Body of pancreas (tissue), 4 donors: Measurements from ENCODE around the gene ALDH3B2. TPM values are rescaled to one million over a fixed set of nuclear protein-coding genes. Genes with fewer than 3 reads are reported as not detected.

ENCODE experiments used
- ATAC-seq: fragments of 150-250 bp; one replicate; pipeline ENCODE4 v1.9.1; 2016
- DNase-seq, 4 donors: peaks; one replicate each; pipeline ENCODE4 v3.0.0-alpha.2; 2019
- H3K27ac ChIP-seq, 4 donors: fragments of 200-600 bp; sonication (generic); 1 replicate in 3 of 4; 2 replicates in 1 of 4; pipeline versions ENCODE4 v1.5.1 to v1.6.1; 2016 to 2019; ENCODE audit warnings: mild to moderate bottlenecking in 1 of 4, mixed read lengths in 1 of 4, moderate library complexity in 1 of 4
- H3K27me3 ChIP-seq, 2 donors: fragments of 200-600 bp; sonication (generic); one replicate each; pipeline ENCODE4 v1.6.0; 2016; ENCODE audit warnings: mild to moderate bottlenecking in 1 of 2
- H3K36me3 ChIP-seq, 2 donors: fragments of 200-600 bp; sonication (generic); replicated peaks in 1 of 2; 2 replicates each; pipeline ENCODE4 v1.5.1; 2016; ENCODE audit warnings: low read depth in 2 of 2; ENCODE audit not compliant: insufficient read depth in 1 of 2
- H3K4me1 ChIP-seq: fragments of 200-600 bp; sonication (generic); one replicate; pipeline ENCODE4 v1.6.0; 2016
- H3K4me3 ChIP-seq, 2 donors: fragments of 200-600 bp; sonication (generic); 1 replicate in 1 of 2; 2 replicates in 1 of 2; pipeline ENCODE4 v1.5.1; 2016 to 2019
- H3K9me3 ChIP-seq, 3 donors: fragments of 200-600 bp; sonication (generic); 1 replicate in 2 of 3; 2 replicates in 1 of 3; pipeline ENCODE4 v1.5.1; 2016
- CTCF ChIP-seq, 7 experiments: fragments of 450-650 bp in 4 of 7; fragments of 200-600 bp in 3 of 7; sonication (generic) in 3 of 7; IDR thresholded peaks; one replicate each; pipeline ENCODE4 v1.5.1; 2016 to 2019; ENCODE audit warnings: antibody characterized with exemption in 7 of 7
- POLR2A ChIP-seq, 3 donors: fragments of 450-650 bp; IDR thresholded peaks; one replicate each; pipeline ENCODE4 v1.6.1; 2016; ENCODE audit warnings: antibody characterized with exemption in 3 of 3, mild to moderate bottlenecking in 2 of 3
- WGBS, 2 donors: methylation state at CpG; one replicate each; pipeline ENCODE4 v1.1.5; 2017; 5-methylcytosine and 5-hydroxymethylcytosine counted together
- intact Hi-C: fragments of 100-400 bp; cut with DNase I; formaldehyde crosslinking; loops from one replicate; pipeline ENCODE4 v1.15.1; 2023
- total RNA-seq, 2 donors: library from RNA; depleted of rRNA; stranded (reverse); fragments of >200 nt; gene quantifications; one replicate each; pipeline ENCODE4 v1.1.0, GENCODE V29; 2016

Gene ALDH3B2
- total RNA-seq, 2 donors from 2014 or later: not detected

- Histone ChIP-seq H3K4me1 (peaks cover 67% of the 10 kb centered on the region), H3K27ac (peak overlapping the region; percentile 71 to 83 (median 80)), H3K27me3 (no peaks in the 10 kb centered on the region), H3K4me3 (no peak overlapping the region), H3K36me3 (no peaks in the 10 kb centered on the region), H3K9me3 (no peaks in the 10 kb centered on the region)
- intact Hi-C loops: no loop called here
- ATAC-seq: no peak
- TF ChIP-seq CTCF (IDR thresholded peaks at IDR 0.05): no peak
- DNase-seq: peak in 1 of 4 donors; percentile 10
- WGBS, 2 donors: 60 to 80% methylated on average over 13 to 15 of the region's 15 CpGs
Measured at GRCh38 chr11:67647471-67647870, 27.0 kb downstream of the ALDH3B2 start.

- peak; percentile 72 to 79 (median 76) for DNase-seq
- peaks cover 64% of the 10 kb centered on the region for H3K4me1 ChIP-seq
- H3K27ac ChIP-seq: peak overlapping the region; percentile 71 to 83 (median 80)
- H3K4me3 ChIP-seq: no peak overlapping the region
- peak in 3 of 7 experiments; percentile 23 to 33 (median 31) for TF ChIP-seq CTCF (IDR thresholded peaks at IDR 0.05)
- peak in 2 of 3 donors; percentile 18 to 37 for TF ChIP-seq POLR2A (IDR thresholded peaks at IDR 0.05)
- H3K36me3 ChIP-seq: no peaks in the 10 kb centered on the region
- intact Hi-C loops: no loop called here
- peak; percentile 53 for ATAC-seq
- no peaks in the 10 kb centered on the region for H3K9me3 ChIP-seq
- 38 to 50% methylated on average over 5 to 24 of the region's 24 CpGs for WGBS, 2 donors
- H3K27me3 ChIP-seq: no peaks in the 10 kb centered on the region
Measured at GRCh38 chr11:67646535-67647336, 27.7 kb downstream of the ALDH3B2 start.

- DNase-seq: peak; percentile 81 to 86 (median 84)
- H3K27me3 ChIP-seq: no peaks in the 10 kb centered on the region
- TF ChIP-seq POLR2A (IDR thresholded peaks at IDR 0.05) (no peak), CTCF (IDR thresholded peaks at IDR 0.05) (peak; percentile 21 to 55 (median 41))
- H3K4me3 ChIP-seq: no peak overlapping the region
- H3K4me1 ChIP-seq: peaks cover 57% of the 10 kb centered on the region
- H3K36me3 ChIP-seq: no peaks in the 10 kb centered on the region
- intact Hi-C loops: no loop called here
- peak overlapping the region; percentile 71 to 83 (median 80) for H3K27ac ChIP-seq
- WGBS, 2 donors: 40 to 50% methylated on average over 11 to 24 of the region's 24 CpGs
- no peaks in the 10 kb centered on the region for H3K9me3 ChIP-seq
- ATAC-seq: peak; percentile 64
Measured at GRCh38 chr11:67645521-67646461, 28.6 kb downstream of the ALDH3B2 start.

- H3K36me3 ChIP-seq: no peaks in the 10 kb centered on the region
- TF ChIP-seq CTCF (IDR thresholded peaks at IDR 0.05) (no peak), POLR2A (IDR thresholded peaks at IDR 0.05) (no peak)
- no peaks in the 10 kb centered on the region for H3K27me3 ChIP-seq
- peaks cover 56% of the 10 kb centered on the region for H3K4me1 ChIP-seq
- intact Hi-C loops: no loop called here
- H3K9me3 ChIP-seq: no peaks in the 10 kb centered on the region
- ATAC-seq: no peak
- H3K4me3 ChIP-seq: no peak overlapping the region
- peak overlapping the region in 3 of 4 donors; percentile 71 to 82 (median 78) for H3K27ac ChIP-seq
- 55 to 75% methylated on average over 2 to 22 of the region's 22 CpGs for WGBS, 2 donors
- peak in 2 of 4 donors; percentile 41 to 52 for DNase-seq
Measured at GRCh38 chr11:67644472-67645418, 29.7 kb downstream of the ALDH3B2 start.
